Ramos (cell line): ENCODE measurements around the gene ARHGEF33.

Experiments used
- in situ Hi-C: fragments of 300-500 bp; cut with MboI; formaldehyde crosslinking; loops from one replicate; pipeline ENCODE4 v1.14.3; 2022; ENCODE audit warnings: low sequenced_read_pairs; ENCODE audit not compliant: unreplicated experiment

Gene ARHGEF33

GRCh38 chr2:38948995-38949394, 59.3 kb downstream of the ARHGEF33 start:
- in situ Hi-C loops, result loop anchor here (5.0 kb wide), 1 partner anchor 278 kb away; no protein-coding TSS in a partner anchor

- in situ Hi-C loops, result no loop called here
Measured at GRCh38 chr2:38951766-38952165, 62.1 kb downstream of the ARHGEF33 start.

- in situ Hi-C loops, result no loop called here
Measured at GRCh38 chr2:38957972-38958371, 68.3 kb downstream of the ARHGEF33 start.

- in situ Hi-C loops, result no loop called here
Measured at GRCh38 chr2:38959466-38959865, 69.8 kb downstream of the ARHGEF33 start.

- in situ Hi-C loops, result no loop called here
Measured at GRCh38 chr2:38959938-38960608, 70.4 kb downstream of the ARHGEF33 start.

GRCh38 chr2:38960609-38961320, 71.1 kb downstream of the ARHGEF33 start:
- in situ Hi-C loops, result no loop called here

- in situ Hi-C loops, result no loop called here
Measured at GRCh38 chr2:38966006-38966405, 76.3 kb downstream of the ARHGEF33 start.

- in situ Hi-C loops, result no loop called here
Measured at GRCh38 chr2:38966678-38967077, 77.0 kb downstream of the ARHGEF33 start.

GRCh38 chr2:38968021-38968420, 78.3 kb downstream of the ARHGEF33 start:
- in situ Hi-C loops, result no loop called here

- in situ Hi-C loops, result no loop called here
Measured at GRCh38 chr2:38971377-38971776, 81.7 kb downstream of the ARHGEF33 start.

GRCh38 chr2:38973266-38973665, 83.6 kb downstream of the ARHGEF33 start:
- in situ Hi-C loops, result no loop called here

GRCh38 chr2:38975042-38975441, 85.4 kb downstream of the ARHGEF33 start:
- in situ Hi-C loops, result no loop called here

GRCh38 chr2:38977047-38977446, 87.4 kb downstream of the ARHGEF33 start:
- in situ Hi-C loops, result no loop called here

GRCh38 chr2:38978296-38978903, 88.7 kb downstream of the ARHGEF33 start:
- in situ Hi-C loops, result no loop called here

- in situ Hi-C loops, result no loop called here
Measured at GRCh38 chr2:38978908-38979307, 89.2 kb downstream of the ARHGEF33 start.

- in situ Hi-C loops, result no loop called here
Measured at GRCh38 chr2:38981003-38981669, 91.5 kb downstream of the ARHGEF33 start.

GRCh38 chr2:38981670-38982357, 92.1 kb downstream of the ARHGEF33 start:
- in situ Hi-C loops, result no loop called here

GRCh38 chr2:38982498-38982897, 92.8 kb downstream of the ARHGEF33 start:
- in situ Hi-C loops, result no loop called here

GRCh38 chr2:38988716-38989115, 99.0 kb downstream of the ARHGEF33 start:
- in situ Hi-C loops, result no loop called here

GRCh38 chr2:38991899-38992298, 102.2 kb downstream of the ARHGEF33 start:
- in situ Hi-C loops, result no loop called here
